Activated CD4-positive, alpha-beta T cell treated with anti-CD3 and anti-CD28 coated beads, Interleukin-2, amount 10 ng/mL, durations not matched to agents 7 days and 5 days (primary cell): Measurements from ENCODE around the gene IFNA1. TPM values are rescaled to one million over a fixed set of nuclear protein-coding genes. Genes with fewer than 3 reads are reported as not detected.

Experiments
- CTCF ChIA-PET: fragments of 350-600 bp; sonication (Branson Sonifier 250); formaldehyde crosslinking; loops from one replicate; lab custom pipeline; 2021; ENCODE audit warnings: antibody characterized with exemption; lab: Charles Lee
- POLR2A ChIA-PET: fragments of 350-600 bp; sonication (Branson Sonifier 250); formaldehyde crosslinking; loops from one replicate; lab custom pipeline; 2021; ENCODE audit warnings: antibody characterized with exemption; lab: Charles Lee
- DNase-seq: peaks from one replicate; pipeline ENCODE4 v3.0.0-alpha.2; 2020
- H3K27ac Mint-ChIP-seq: one replicate; pipeline ENCODE4 v1.8.0; 2021; ENCODE audit warnings: mild to moderate bottlenecking, moderate library complexity, mixed read lengths
- H3K27me3 Mint-ChIP-seq: one replicate; pipeline ENCODE4 v1.8.0; 2021; ENCODE audit warnings: mixed read lengths
- H3K36me3 Mint-ChIP-seq: one replicate; pipeline ENCODE4 v1.8.0; 2021; ENCODE audit warnings: low read depth, mixed read lengths
- H3K4me1 Mint-ChIP-seq: one replicate; pipeline ENCODE4 v1.8.0; 2021; ENCODE audit warnings: mixed read lengths
- H3K4me3 Mint-ChIP-seq: one replicate; pipeline ENCODE4 v1.8.0; 2021; ENCODE audit warnings: mild to moderate bottlenecking, moderate library complexity, mixed read lengths
- H3K9me3 Mint-ChIP-seq: one replicate; pipeline ENCODE4 v1.8.0; 2021; ENCODE audit warnings: mixed read lengths
- total RNA-seq, 2 experiments: library from RNA; stranded (reverse); gene quantifications; one replicate each; pipeline ENCODE4 v1.2.3, GENCODE V29; 2021

The IFNA1 gene
- not detected for total RNA-seq

DNA sequence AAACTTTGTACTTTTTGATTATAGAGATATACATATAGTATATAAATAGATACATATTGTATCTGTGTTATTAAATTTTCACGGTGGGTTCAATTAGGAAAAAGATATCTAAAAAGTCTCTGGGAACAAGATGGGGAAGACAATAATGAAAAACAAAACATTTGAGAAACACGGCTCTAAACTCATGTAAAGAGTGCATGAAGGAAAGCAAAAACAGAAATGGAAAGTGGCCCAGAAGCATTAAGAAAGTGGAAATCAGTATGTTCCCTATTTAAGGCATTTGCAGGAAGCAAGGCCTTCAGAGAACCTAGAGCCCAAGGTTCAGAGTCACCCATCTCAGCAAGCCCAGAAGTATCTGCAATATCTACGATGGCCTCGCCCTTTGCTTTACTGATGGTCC, at the start of gene IFNA1:
TSS of gene IFNA1 (plus strand) at position 301 of the 400 bp plus-strand sequence. CDS start at position 370, 69 bp downstream.
- no peak for DNase-seq
- H3K9me3 Mint-ChIP-seq = no peaks in the 10 kb centered on the region
- H3K27ac Mint-ChIP-seq = no peak within 1 kb of the TSS
- POLR2A ChIA-PET = no interaction called here
- peaks cover 18% of the 10 kb centered on the region for H3K4me1 Mint-ChIP-seq
- CTCF ChIA-PET = no interaction called here
- H3K4me3 Mint-ChIP-seq = no peak within 1 kb of the TSS
- H3K27me3 Mint-ChIP-seq = peaks cover 24% of the 10 kb centered on the region
- H3K36me3 Mint-ChIP-seq = no peaks in the 10 kb centered on the region

DNA sequence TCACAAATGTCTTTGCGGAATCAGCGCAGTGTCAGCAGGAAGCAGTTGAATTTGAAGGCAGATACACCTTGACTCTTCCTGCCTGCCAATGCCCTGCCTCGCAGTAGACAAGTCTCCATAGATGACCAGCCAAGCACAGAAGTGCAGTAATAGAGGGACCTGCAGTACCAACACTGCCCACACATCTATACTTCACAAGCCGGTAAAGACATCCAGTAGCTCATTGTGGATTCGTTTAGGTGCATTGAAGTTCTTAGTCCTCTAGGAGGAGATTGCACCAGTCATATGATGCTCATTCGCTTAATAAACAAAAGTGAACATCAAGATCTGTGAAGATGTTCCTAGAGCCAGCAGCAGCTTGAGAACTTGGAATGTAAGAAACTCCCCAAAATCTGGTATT, 48.0 kb upstream of the IFNA1 start:
- Mint-ChIP-seq H3K27ac (no peak overlapping the region), H3K9me3 (no peaks in the 10 kb centered on the region), H3K27me3 (peaks cover 64% of the 10 kb centered on the region), H3K4me1 (peaks cover 6% of the 10 kb centered on the region), H3K36me3 (no peaks in the 10 kb centered on the region), H3K4me3 (no peak overlapping the region)
- no peak for DNase-seq
- CTCF ChIA-PET = interaction anchor here (1.5 kb wide), 1 partner anchor 15 kb away, joined by 3 read pairs; no protein-coding TSS in a partner anchor
- POLR2A ChIA-PET = no interaction called here

GRCh38 chr9:21395778-21396717, 44.2 kb upstream of the IFNA1 start:
- H3K9me3 Mint-ChIP-seq = no peaks in the 10 kb centered on the region
- no peak overlapping the region for H3K27ac Mint-ChIP-seq
- H3K4me3 Mint-ChIP-seq = peak overlapping the region; percentile 41
- DNase-seq = peak; percentile 63
- ChIA-PET POLR2A (no interaction called here), CTCF (interaction anchor here (0.8 to 1.8 kb wide), 16 partner anchors 9 to 213 kb away, joined by 3 to 10 read pairs (median 4); partner anchors contain the start of genes IFNA2 and KLHL9)
- H3K27me3 Mint-ChIP-seq = peaks cover 63% of the 10 kb centered on the region
- peaks cover 6% of the 10 kb centered on the region for H3K4me1 Mint-ChIP-seq
- no peaks in the 10 kb centered on the region for H3K36me3 Mint-ChIP-seq

- ChIA-PET CTCF (interaction anchor here (1.1 kb wide), 1 partner anchor 10 kb away, joined by 3 read pairs; the partner anchor contains the start of gene IFNA8), POLR2A (no interaction called here)
- Mint-ChIP-seq H3K27me3 (peaks cover 67% of the 10 kb centered on the region), H3K4me3 (no peak overlapping the region), H3K36me3 (no peaks in the 10 kb centered on the region), H3K27ac (no peak overlapping the region), H3K9me3 (no peaks in the 10 kb centered on the region), H3K4me1 (peaks cover 13% of the 10 kb centered on the region)
- no peak for DNase-seq
Measured at GRCh38 chr9:21398955-21399489, 41.2 kb upstream of the IFNA1 start.

- H3K27ac Mint-ChIP-seq = no peak overlapping the region
- no peaks in the 10 kb centered on the region for H3K36me3 Mint-ChIP-seq
- CTCF ChIA-PET = no interaction called here
- no peak overlapping the region for H3K4me3 Mint-ChIP-seq
- no peaks in the 10 kb centered on the region for H3K9me3 Mint-ChIP-seq
- POLR2A ChIA-PET = no interaction called here
- peaks cover 73% of the 10 kb centered on the region for H3K27me3 Mint-ChIP-seq
- no peak for DNase-seq
- H3K4me1 Mint-ChIP-seq = peaks cover 13% of the 10 kb centered on the region
Measured at GRCh38 chr9:21399956-21400355, 40.3 kb upstream of the IFNA1 start.

DNA sequence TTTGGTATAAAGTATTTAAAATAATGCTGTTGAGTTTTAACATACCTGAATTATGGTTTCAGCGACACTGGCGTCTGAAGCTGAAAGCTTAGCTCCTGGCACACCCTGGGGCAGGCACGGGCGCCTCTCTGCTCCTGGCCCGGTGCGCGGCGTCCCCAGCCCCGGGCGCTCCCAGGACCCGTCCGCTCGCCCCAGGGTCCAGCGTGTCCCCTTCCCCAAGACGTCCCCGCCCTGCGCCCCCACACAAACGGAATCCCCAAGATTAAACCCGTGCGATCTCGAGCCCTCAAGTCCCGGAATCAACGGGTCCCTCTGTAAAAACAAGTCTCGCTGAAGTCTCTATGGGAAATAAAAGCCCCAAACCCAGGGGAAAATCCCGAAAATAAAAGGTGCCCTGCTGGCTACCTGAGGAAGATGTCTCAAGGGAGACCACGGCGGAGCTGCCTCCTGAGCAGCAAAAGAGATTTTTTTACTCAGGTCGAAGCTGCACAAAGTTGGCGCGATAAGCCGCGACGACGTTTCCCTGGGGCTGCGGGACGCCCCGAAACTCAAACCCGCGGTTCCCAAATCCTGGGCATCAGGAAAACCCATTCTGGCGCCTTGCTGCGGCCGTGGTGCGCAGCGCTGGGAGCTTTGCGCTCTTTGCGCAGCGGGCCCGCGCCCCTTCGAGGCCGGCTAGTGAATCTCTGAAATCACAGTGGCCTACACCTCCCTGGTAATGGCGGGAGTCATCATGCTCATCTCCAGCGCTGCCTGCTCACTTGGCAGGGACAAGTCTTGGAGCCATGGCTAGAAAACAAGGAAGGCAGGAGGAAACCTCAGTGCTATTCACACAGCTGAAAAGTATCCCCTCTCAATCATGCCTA, 37.6 kb upstream of the IFNA1 start:
- no peaks in the 10 kb centered on the region for H3K36me3 Mint-ChIP-seq
- DNase-seq = no peak
- peaks cover 75% of the 10 kb centered on the region for H3K27me3 Mint-ChIP-seq
- H3K27ac Mint-ChIP-seq = no peak overlapping the region
- CTCF ChIA-PET = interaction anchor here (1.2 kb wide), 1 partner anchor 76 kb away, joined by 3 read pairs; no protein-coding TSS in a partner anchor
- peak overlapping the region; percentile 57 for H3K4me3 Mint-ChIP-seq
- POLR2A ChIA-PET = no interaction called here
- peaks cover 7% of the 10 kb centered on the region for H3K4me1 Mint-ChIP-seq
- no peaks in the 10 kb centered on the region for H3K9me3 Mint-ChIP-seq

DNA sequence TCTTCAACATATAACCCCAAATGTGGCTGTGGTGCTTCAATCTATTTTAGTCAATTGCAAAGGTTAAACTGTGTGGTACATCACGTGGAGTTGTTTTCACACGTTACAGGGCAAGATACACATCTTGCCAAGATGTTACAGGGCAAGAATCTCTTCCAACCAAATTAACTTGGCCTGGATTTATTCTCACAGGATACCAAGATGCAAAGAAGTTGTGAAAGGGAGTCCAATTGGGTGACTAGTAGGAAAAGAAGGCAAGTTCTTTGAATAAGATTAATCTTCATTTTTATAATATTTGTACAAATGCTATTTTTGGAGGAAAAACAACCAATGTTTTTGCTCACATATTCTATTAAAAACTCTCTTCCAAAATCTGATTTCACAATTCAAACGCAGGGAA, 36.1 kb upstream of the IFNA1 start:
- Mint-ChIP-seq H3K4me1 (peaks cover 7% of the 10 kb centered on the region), H3K27me3 (peaks cover 64% of the 10 kb centered on the region), H3K9me3 (no peaks in the 10 kb centered on the region), H3K4me3 (no peak overlapping the region), H3K36me3 (no peaks in the 10 kb centered on the region), H3K27ac (no peak overlapping the region)
- DNase-seq = no peak
- CTCF ChIA-PET = no interaction called here
- POLR2A ChIA-PET = no interaction called here

DNA sequence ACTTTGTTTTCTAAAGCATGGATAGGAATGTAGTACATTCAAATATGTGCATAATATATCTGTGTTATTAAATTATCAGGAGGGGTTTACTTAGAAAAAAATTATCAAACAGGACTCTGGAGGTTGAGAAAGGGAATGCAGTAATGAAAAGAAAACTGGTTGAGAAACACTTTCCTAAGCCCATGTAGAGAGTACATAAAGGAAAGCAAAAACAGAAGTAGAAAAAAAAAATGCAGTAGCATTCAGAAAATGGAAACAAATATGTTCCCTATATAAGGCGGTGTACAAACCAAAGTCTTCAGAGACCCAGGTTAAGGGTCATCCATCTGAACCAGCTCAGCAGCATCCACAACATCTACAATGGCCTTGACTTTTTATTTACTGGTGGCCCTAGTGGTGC, 31.4 kb upstream of the IFNA1 start, which contains the start of gene IFNA8:
TSS of gene IFNA8 (plus strand) at position 301 of the 400 bp plus-strand sequence. CDS start at position 361, 60 bp downstream.
- CTCF ChIA-PET = interaction anchor here (1.0 kb wide), 1 partner anchor 10 kb away, joined by 3 read pairs; no protein-coding TSS in a partner anchor
- Mint-ChIP-seq H3K27me3 (peaks cover 49% of the 10 kb centered on the region), H3K9me3 (no peaks in the 10 kb centered on the region), H3K4me1 (no peaks in the 10 kb centered on the region), H3K27ac (no peak within 1 kb of the TSS), H3K36me3 (no peaks in the 10 kb centered on the region), H3K4me3 (no peak within 1 kb of the TSS)
- DNase-seq = no peak
- POLR2A ChIA-PET = no interaction called here

- H3K4me1 Mint-ChIP-seq = no peaks in the 10 kb centered on the region
- no peak overlapping the region for H3K27ac Mint-ChIP-seq
- H3K4me3 Mint-ChIP-seq = no peak overlapping the region
- peaks cover 25% of the 10 kb centered on the region for H3K27me3 Mint-ChIP-seq
- no peaks in the 10 kb centered on the region for H3K36me3 Mint-ChIP-seq
- ChIA-PET CTCF (no interaction called here), POLR2A (no interaction called here)
- no peak for DNase-seq
- H3K9me3 Mint-ChIP-seq = no peaks in the 10 kb centered on the region
Measured at GRCh38 chr9:21412107-21412506, 28.1 kb upstream of the IFNA1 start.

DNA sequence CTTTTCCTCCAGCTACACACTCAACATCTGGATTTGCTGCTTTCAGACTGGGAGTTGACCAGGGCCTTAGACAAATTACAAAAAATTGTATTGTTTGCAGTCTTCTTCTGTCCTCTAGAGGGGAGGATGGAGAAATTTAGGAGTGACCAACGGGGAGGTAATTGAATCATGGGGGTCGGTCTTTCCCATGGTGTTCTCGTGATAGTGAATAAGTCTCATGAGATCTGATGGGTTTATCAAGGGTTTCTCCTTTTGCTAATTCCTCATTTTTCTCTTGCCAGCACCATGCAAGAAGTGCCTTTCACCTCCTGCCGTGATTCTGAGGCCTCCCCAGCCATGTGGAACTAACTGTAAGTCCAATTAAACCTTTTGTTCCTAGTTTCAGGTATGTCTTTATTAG, 27.1 kb upstream of the IFNA1 start:
- DNase-seq = no peak
- no peaks in the 10 kb centered on the region for H3K36me3 Mint-ChIP-seq
- CTCF ChIA-PET = no interaction called here
- H3K4me3 Mint-ChIP-seq = no peak overlapping the region
- H3K9me3 Mint-ChIP-seq = no peaks in the 10 kb centered on the region
- POLR2A ChIA-PET = no interaction called here
- H3K27ac Mint-ChIP-seq = no peak overlapping the region
- H3K4me1 Mint-ChIP-seq = no peaks in the 10 kb centered on the region
- H3K27me3 Mint-ChIP-seq = peaks cover 22% of the 10 kb centered on the region

DNA sequence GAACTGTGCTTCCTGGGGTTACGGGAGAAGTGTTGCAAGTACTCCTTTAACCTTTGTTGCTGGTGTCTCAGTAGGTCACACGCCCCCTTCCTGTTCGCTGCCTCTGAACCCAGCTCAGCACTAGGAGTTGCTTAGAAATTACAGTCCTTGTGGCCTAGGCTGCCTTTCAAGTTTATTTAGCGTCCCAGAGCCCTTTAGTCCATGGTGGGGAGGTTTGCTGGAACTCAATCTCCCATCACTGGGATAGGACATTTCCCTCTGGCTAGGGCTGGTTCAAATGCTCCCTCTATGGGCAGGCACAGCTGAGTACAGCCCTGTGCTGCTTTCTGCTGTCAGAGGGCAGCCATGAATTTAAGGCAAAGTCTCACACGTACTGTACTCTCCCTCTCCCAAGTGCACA, 26.6 kb upstream of the IFNA1 start:
- H3K27ac Mint-ChIP-seq = no peak overlapping the region
- H3K27me3 Mint-ChIP-seq = peaks cover 22% of the 10 kb centered on the region
- peak; percentile 17 for DNase-seq
- H3K4me1 Mint-ChIP-seq = no peaks in the 10 kb centered on the region
- H3K9me3 Mint-ChIP-seq = no peaks in the 10 kb centered on the region
- ChIA-PET POLR2A (no interaction called here), CTCF (interaction anchor here (0.5 to 1.3 kb wide), 2 partner anchors 18 to 83 kb away, joined by 3 read pairs; no protein-coding TSS in a partner anchor)
- no peak overlapping the region for H3K4me3 Mint-ChIP-seq
- H3K36me3 Mint-ChIP-seq = no peaks in the 10 kb centered on the region

DNA sequence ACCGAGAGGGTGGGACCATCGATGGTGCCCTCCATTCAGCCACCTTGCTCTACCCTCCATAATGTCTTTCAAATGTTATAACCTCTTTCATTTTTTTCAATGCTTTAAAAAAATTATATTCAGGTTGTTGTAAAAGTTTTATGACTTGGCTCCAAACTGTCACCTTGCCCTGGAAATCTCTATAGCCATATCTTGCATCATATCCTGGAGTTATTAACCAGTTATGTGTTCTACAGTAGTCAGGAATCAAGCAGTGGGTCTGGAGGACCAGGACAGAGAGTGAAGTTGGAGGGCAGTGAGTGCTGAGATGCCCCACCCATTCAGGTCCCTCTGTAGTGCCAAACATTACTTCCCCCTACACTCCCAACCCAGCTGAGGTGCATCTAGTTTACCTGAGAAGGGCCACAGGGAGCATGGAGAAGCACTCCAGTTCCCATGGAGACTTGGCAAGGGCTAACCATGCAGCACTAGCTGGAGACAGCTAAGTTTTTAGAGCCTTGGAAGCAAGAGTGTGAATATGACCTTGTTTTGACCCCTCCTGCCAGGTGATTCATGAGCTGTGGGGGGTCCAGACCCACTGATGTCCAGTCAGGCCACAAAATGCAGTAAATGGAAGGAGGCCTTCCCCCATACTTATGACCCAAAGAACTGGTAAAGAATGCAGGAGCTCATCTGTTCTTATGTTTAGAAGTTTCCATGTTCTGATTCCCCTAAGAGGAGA, 25.9 kb upstream of the IFNA1 start:
- Mint-ChIP-seq H3K36me3 (no peaks in the 10 kb centered on the region), H3K27ac (no peak overlapping the region), H3K4me3 (no peak overlapping the region), H3K4me1 (no peaks in the 10 kb centered on the region), H3K27me3 (peaks cover 20% of the 10 kb centered on the region), H3K9me3 (no peaks in the 10 kb centered on the region)
- ChIA-PET CTCF (interaction anchor here (0.5 to 1.3 kb wide), 3 partner anchors 19 to 83 kb away, joined by 3 to 4 read pairs (median 3); no protein-coding TSS in a partner anchor), POLR2A (no interaction called here)
- no peak for DNase-seq
